Measurements from ENCODE around the gene MOB3B. TPM values are rescaled to one million over a fixed set of nuclear protein-coding genes. Genes with fewer than 3 reads are reported as not detected.

MOB3B gene
- total RNA-seq, 3 donors from 2014 or later = 12.8 to 19.3 (median 13.1) TPM

- no peak for TF ChIP-seq POLR2A (IDR thresholded peaks at IDR 0.05)
- no peak for TF ChIP-seq POLR2AphosphoS5 (IDR thresholded peaks at IDR 0.05)
- no peak for TF ChIP-seq CTCF (IDR thresholded peaks at IDR 0.05)
- H3K4me1 ChIP-seq = peaks cover 7 to 23% of the 10 kb centered on the region in 2 donors
- H3K27me3 ChIP-seq = no peaks in the 10 kb centered on the region
These were observed 188.6 kb downstream of the MOB3B start for GRCh38 chr9:27340961-27341511.

GRCh38 chr9:27340285-27340674, 189.3 kb downstream of the MOB3B start:
- Histone ChIP-seq H3K4me3 (no peak overlapping the region), H3K36me3 (no peaks in the 10 kb centered on the region), H3K9me3 (no peaks in the 10 kb centered on the region), H3K4me1 (peaks cover 7 to 23% of the 10 kb centered on the region in 2 donors), H3K27me3 (no peaks in the 10 kb centered on the region), H3K27ac (peak overlapping the region; percentile 71 to 89)
- no peak for DNase-seq (ENCODE audit: low spot score in 2 of 2)
- intact Hi-C loops (cut with DNase I; ENCODE audit: low total_unique reads) = no loop called here
- TF ChIP-seq POLR2A (IDR thresholded peaks at IDR 0.05) (no peak), POLR2AphosphoS5 (IDR thresholded peaks at IDR 0.05) (no peak), CTCF (IDR thresholded peaks at IDR 0.05) (no peak)

More at GRCh38 chr9:27340961-27341511, 188.6 kb downstream of the MOB3B start:
- Histone ChIP-seq H3K4me3 (no peak overlapping the region), H3K27ac (peak overlapping the region; percentile 71 to 89), H3K36me3 (no peaks in the 10 kb centered on the region), H3K9me3 (no peaks in the 10 kb centered on the region)
- intact Hi-C loops (cut with DNase I; ENCODE audit: low total_unique reads) = no loop called here
- no peak for DNase-seq (ENCODE audit: low spot score in 2 of 2)

GRCh38 chr9:27339661-27340284, 189.8 kb downstream of the MOB3B start:
- Histone ChIP-seq H3K27me3 (no peaks in the 10 kb centered on the region), H3K36me3 (no peaks in the 10 kb centered on the region), H3K27ac (peak overlapping the region; percentile 71 to 89), H3K4me1 (peaks cover 7 to 23% of the 10 kb centered on the region in 2 donors), H3K9me3 (no peaks in the 10 kb centered on the region), H3K4me3 (no peak overlapping the region)
- intact Hi-C loops (cut with DNase I; ENCODE audit: low total_unique reads) = loop anchor here (10.0 kb wide), 1 partner anchor 205 kb away; no protein-coding TSS in a partner anchor
- no peak for DNase-seq (ENCODE audit: low spot score in 2 of 2)
- TF ChIP-seq POLR2AphosphoS5 (IDR thresholded peaks at IDR 0.05) = no peak

- no peaks in the 10 kb centered on the region for H3K27me3 ChIP-seq
- H3K4me3 ChIP-seq = peak overlapping the region in 1 of 3 donors; percentile 37
- H3K4me1 ChIP-seq = peaks cover 7 to 23% of the 10 kb centered on the region in 2 donors
- H3K27ac ChIP-seq = peak overlapping the region; percentile 71 to 89
- TF ChIP-seq POLR2AphosphoS5 (IDR thresholded peaks at IDR 0.05) = no peak
- no peak for TF ChIP-seq POLR2A (IDR thresholded peaks at IDR 0.05)
- TF ChIP-seq CTCF (IDR thresholded peaks at IDR 0.05) = no peak
- no peaks in the 10 kb centered on the region for H3K36me3 ChIP-seq
- intact Hi-C loops (cut with DNase I; ENCODE audit: low total_unique reads) = loop anchor here (10.0 kb wide), 1 partner anchor 206 kb away; no protein-coding TSS in a partner anchor
- H3K9me3 ChIP-seq = no peaks in the 10 kb centered on the region
- no peak for DNase-seq (ENCODE audit: low spot score in 2 of 2)
These were observed 191.1 kb downstream of the MOB3B start for GRCh38 chr9:27338527-27338903.

GRCh38 chr9:27337833-27338526, 191.6 kb downstream of the MOB3B start:
- no peak for DNase-seq (ENCODE audit: low spot score in 2 of 2)
- H3K27ac ChIP-seq = peak overlapping the region; percentile 71 to 89
- H3K4me1 ChIP-seq = peaks cover 7 to 23% of the 10 kb centered on the region in 2 donors
- peak overlapping the region in 1 of 3 donors; percentile 37 for H3K4me3 ChIP-seq
- H3K27me3 ChIP-seq = no peaks in the 10 kb centered on the region
- no peaks in the 10 kb centered on the region for H3K9me3 ChIP-seq
- H3K36me3 ChIP-seq = no peaks in the 10 kb centered on the region
- intact Hi-C loops (cut with DNase I; ENCODE audit: low total_unique reads) = loop anchor here (10.0 kb wide), 1 partner anchor 207 kb away; no protein-coding TSS in a partner anchor
- TF ChIP-seq POLR2A (IDR thresholded peaks at IDR 0.05) (no peak), POLR2AphosphoS5 (IDR thresholded peaks at IDR 0.05) (no peak), CTCF (IDR thresholded peaks at IDR 0.05) (no peak)
